HL-60/S4 (cell line): ENCODE results near the gene PEX11G.

Experiments used
- in situ Hi-C: fragments of 300-500 bp; cut with MboI; formaldehyde crosslinking; loops from 2 replicates; pipeline ENCODE4 v1.14.3; 2022; ENCODE audit warnings: low sequenced_read_pairs

The PEX11G gene

GRCh38 chr19:7522072-7522922, 33.5 kb upstream of the PEX11G start, which contains the start of gene MCOLN1:
Gene MCOLN1, plus strand, starts transcription at chr19:7522624. Its CDS starts 127 bp downstream, at chr19:7522751.
- in situ Hi-C loops: no loop called here

- in situ Hi-C loops: no loop called here
Measured at GRCh38 chr19:7521551-7522071, 32.8 kb upstream of the PEX11G start.

- in situ Hi-C loops: no loop called here
Measured at GRCh38 chr19:7520131-7521051, 31.6 kb upstream of the PEX11G start.

GRCh38 chr19:7519361-7520130, 30.7 kb upstream of the PEX11G start:
- in situ Hi-C loops: no loop called here

- in situ Hi-C loops: no loop called here
Measured at GRCh38 chr19:7516878-7517277, 28.0 kb upstream of the PEX11G start.

DNA sequence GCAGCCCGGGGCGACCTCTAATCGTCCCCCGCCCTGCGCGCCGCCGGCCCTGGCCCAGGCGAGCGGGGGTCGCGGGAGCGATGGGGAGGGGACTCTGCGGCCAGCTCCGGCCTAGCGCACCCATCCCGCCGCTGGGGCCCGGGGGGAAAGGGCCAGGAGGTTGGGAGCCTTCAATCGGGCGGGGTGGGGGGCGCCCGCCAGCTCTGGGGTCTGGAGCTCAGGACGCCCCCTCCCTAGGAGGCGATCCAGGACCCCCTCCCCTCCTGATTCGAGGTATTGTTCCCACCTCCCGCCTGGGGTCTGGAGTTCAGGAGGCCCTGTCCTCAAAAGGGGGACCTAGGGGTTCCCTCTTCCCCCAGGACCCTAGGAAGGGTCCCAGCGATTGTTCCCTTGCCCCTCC, 27.5 kb upstream of the PEX11G start:
- in situ Hi-C loops: no loop called here

DNA sequence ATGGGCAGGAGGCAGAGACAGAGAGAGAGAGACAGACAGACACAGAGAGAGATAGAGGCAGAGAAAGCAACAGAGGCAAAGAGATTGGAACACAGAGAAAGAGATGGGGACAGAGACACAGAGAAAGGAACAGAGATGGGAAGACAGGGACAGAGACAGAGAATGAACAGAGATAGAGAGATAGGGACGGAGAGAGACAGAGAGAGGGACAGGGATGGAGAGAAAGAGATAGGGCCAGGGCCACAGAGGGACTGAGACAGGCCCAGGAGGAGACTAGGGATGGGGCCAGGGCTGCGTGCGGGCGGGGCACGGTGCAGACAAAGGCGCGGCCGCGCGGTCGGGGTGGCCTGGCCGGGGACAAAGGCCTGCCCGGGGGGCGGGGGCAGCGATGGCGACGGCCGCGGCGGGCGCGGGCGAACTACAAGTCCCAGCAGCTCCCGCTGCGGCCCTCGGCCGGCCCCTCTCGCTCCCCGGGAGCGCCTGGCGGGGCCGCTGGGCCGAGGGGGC, 26.9 kb upstream of the PEX11G start, which contains the start of gene ZNF358:
Gene ZNF358 (plus strand): TSS at position 459 of the 507 bp plus-strand sequence. CDS start 3,140 bp downstream, outside the sequence.
- in situ Hi-C loops: no loop called here

DNA sequence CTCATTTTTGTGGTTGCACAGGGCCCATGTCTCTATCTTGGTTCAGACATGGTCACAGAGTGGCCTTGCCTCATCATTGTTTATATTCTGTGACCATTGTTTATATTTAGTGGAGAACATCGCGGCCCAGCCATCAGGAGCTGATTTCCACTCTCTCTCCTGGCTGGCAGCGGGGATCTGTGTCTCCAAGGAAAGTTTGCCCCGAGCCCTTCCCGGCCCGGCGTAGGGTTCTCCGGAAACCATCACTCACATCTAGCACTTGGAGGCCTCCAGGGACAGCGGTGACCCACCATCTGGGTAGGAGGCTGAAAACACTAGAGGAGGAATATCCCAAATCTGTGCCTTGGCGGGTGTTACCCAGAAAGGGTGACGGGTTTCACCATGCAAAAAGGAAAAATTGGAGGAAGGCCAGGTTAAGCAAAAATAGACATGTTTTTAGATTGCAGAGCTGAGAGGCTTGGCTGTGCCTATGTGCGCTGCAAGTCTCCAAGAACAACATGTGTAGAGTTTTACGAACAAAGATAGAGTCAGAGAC, 26.3 kb upstream of the PEX11G start:
- in situ Hi-C loops: no loop called here

DNA sequence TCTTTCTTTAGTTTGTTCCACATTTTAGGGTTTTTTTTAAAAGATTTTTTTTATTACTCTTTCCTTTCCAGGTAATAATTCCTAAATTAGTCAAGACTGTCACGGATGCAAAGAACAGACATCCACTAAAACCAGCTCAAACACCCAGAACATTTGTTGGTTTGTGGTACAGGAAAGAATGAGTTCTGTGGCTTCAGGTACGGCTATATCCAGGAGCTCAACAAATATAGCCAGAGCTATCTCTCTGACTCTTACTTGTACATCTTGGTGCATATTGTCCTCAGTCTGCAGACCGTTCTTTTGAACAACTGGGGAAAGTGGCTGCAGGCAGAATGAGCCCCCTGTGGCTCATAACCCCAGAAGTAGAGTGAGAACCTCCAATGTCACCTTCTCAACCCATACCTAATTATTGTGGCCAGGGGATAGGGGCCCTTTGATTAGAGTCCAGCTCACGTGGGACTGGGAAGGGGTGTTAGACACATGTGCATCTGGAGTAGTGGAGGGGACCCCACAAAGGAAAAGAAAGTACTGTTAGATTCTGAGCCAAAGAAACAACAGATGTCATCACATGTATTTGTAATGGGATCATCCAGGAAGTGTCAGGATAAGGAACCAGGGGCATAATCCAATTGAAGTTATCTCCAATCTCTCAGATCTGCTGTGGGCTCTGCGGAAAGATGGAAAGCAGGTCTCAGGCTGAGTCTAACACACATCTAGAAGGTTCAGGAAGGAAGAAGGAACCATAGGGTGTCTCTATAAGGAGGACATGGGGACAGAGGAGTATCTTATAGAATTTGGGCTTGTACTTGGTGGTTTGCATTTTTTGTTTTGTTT, 25.2 kb upstream of the PEX11G start:
- in situ Hi-C loops: no loop called here

- in situ Hi-C loops: no loop called here
Measured at GRCh38 chr19:7512400-7512851, 23.6 kb upstream of the PEX11G start.

DNA sequence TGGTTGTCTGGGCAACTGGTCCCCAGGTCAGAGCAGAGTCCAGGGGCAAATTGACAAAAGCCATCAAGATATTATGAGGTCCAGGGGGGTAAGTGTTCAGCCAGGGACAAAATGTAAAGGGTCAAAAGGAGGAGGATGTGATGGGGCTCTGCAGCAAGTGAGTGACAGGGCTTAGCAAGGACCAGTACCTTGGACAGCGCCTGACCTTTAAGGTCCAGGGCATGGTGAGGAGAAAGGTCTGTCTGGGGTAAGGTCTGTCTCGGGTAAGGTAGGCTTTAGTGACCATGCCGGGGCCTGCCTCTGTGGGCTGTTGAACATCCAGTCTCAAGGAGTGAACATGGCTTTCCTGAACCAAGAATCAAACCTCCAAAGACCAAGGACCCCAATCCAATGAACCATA, 20.8 kb upstream of the PEX11G start:
- in situ Hi-C loops: no loop called here

GRCh38 chr19:7507884-7508283, 19.0 kb upstream of the PEX11G start:
- in situ Hi-C loops: no loop called here

DNA sequence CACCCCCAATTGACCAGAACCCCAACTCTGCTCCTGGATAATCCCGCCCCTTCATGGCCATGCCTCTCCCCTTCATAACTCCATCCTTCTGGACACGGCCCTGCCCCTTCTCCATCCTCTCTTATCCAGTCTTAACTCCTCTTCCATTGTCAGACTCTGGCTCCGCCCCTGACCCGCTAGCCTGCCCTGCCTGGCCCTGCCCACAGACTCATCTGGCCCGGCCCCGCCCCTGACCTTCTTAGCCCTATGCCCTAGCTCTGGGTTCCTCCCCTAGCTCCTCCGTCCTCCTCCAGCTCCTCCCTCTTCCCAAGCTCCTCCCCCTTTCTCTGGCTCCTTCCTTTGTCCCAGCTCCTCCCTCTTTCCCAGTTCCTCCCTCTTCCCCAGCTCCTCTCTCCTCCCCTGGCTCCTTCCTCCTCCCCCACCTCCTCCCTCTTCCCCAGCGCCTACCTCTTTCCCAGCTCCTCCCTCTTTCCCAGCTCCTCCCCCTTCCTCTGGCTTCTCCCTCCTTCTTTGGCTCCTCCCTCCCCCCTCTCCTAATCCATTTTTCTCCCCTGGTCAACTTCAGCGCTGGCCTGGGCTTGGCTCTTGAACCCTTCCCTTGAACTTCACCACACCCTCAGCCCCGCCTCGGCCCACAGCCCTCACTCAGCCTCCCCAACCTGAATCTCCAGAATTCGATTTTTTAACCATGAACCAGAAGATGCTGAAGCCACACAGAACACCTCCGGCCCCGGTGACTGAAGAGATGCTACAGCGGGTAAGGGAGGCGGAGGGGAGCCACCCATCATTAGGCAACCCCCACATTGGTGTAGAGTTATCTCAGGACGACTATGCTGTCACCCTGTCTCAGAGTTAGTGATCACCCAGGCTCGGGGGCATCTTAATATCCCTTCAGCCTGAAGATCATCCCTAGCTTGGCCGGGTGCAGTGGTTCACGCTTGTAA, 17.8 kb upstream of the PEX11G start:
- in situ Hi-C loops: no loop called here

DNA sequence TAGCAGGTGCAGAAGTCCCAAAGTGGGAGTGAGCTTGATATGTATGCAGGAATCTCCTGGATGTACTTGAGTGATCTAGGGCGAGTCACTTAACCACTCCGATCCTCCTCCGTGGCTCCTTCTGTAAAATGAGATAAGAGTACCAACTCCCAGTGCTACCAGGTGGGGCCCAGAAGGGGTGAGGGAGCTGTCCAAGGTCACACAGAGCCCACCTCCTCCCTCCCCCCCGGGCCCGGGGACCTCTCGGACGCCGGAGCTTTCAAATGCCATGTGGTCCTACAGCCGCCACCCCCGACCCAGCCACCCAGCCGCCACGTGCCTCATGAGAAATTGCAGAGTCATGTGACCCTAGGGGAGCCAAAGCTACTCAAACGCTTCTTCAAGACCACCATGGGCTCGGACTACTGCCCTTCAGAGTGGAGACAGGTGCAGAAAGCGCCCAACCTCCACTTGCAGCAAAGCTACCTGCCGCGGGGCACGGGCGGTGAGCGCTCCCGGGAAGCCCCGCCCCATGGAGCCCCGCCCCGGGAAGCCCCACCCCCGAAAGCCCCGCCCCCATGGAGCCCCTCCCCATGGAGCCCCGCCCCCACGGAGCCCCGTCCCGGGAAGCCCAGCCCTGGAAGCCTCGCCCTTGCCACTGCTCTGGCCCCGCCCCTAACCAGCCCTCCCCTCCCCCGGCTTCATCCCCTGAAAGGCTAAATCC, 17.0 kb upstream of the PEX11G start:
- in situ Hi-C loops: no loop called here

- in situ Hi-C loops: no loop called here
Measured at GRCh38 chr19:7505288-7505681, 16.4 kb upstream of the PEX11G start.

- in situ Hi-C loops: no loop called here
Measured at GRCh38 chr19:7504684-7505083, 15.8 kb upstream of the PEX11G start.

DNA sequence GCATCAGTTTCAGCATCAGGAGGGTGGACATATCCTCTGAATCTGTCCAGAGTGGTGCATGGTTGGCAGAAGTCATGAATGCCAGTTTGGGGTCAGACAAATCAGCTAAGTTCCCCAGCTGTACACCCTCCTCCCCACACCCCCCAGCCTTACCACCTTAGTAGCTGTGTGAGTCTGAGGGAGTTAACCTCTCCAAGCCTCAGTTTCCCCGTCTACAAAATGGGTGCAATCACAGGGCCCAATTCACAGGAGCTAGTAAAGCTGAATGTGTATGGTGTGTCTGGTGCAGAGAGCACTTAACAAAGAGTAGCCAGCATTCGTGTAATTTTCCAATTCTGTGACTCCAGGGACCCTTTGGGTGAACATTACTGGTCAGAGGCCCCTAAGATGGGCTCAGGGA, 13.7 kb upstream of the PEX11G start:
- in situ Hi-C loops: no loop called here
